ENCODE results near the gene NEK1. TPM values are rescaled to one million over a fixed set of nuclear protein-coding genes. Genes with fewer than 3 reads are reported as not detected.
"Not testable (repeated sequence)": the region's sequence is repeated elsewhere in the genome, so short reads cannot be mapped to it uniquely, and the experiment has no call there.

Gene NEK1
- total RNA-seq, 1 donor from 2014 or later, result 9.1 TPM

GRCh38 chr4:169626331-169627282 is 14.2 kb upstream of the NEK1 start:
- DNase-seq (ENCODE audit: low spot score), result no peak

GRCh38 chr4:169625886-169626285 is 13.5 kb upstream of the NEK1 start:
- DNase-seq (ENCODE audit: low spot score), result no peak

GRCh38 chr4:169624012-169624411 is 11.6 kb upstream of the NEK1 start:
- DNase-seq (ENCODE audit: low spot score), result not testable (repeated sequence)

- no peak for DNase-seq (ENCODE audit: low spot score)
Observed at GRCh38 chr4:169622566-169622965, 10.2 kb upstream of the NEK1 start.

GRCh38 chr4:169621731-169622492 is 9.5 kb upstream of the NEK1 start:
- no peak for DNase-seq (ENCODE audit: low spot score)

- no peak for DNase-seq (ENCODE audit: low spot score)
Observed at GRCh38 chr4:169620880-169621248, 8.5 kb upstream of the NEK1 start.

GRCh38 chr4:169619958-169620879 is 7.8 kb upstream of the NEK1 start, which contains the start of gene CLCN3:
CLCN3 (plus strand) TSS chr4:169620578; CDS start chr4:169635929, 15,351 bp downstream.
- DNase-seq (ENCODE audit: low spot score), result peak; percentile 100

- no peak for DNase-seq (ENCODE audit: low spot score)
Observed at GRCh38 chr4:169619518-169619957, 7.2 kb upstream of the NEK1 start.

- DNase-seq (ENCODE audit: low spot score), result no peak
Observed at GRCh38 chr4:169618986-169619385, 6.6 kb upstream of the NEK1 start.

GRCh38 chr4:169618286-169618685 is 5.9 kb upstream of the NEK1 start:
- DNase-seq (ENCODE audit: low spot score), result no peak

- DNase-seq (ENCODE audit: low spot score), result no peak
Observed at GRCh38 chr4:169617306-169617705, 4.9 kb upstream of the NEK1 start.

GRCh38 chr4:169616846-169617245 is 4.5 kb upstream of the NEK1 start:
- DNase-seq (ENCODE audit: low spot score), result no peak

- DNase-seq (ENCODE audit: low spot score), result no peak
Observed at GRCh38 chr4:169615467-169616106, 3.2 kb upstream of the NEK1 start.

- DNase-seq (ENCODE audit: low spot score), result no peak
Observed at GRCh38 chr4:169612871-169613859, 782 bp upstream of the NEK1 start.

- no peak for DNase-seq (ENCODE audit: low spot score)
Observed at GRCh38 chr4:169611157-169611556, 1.2 kb downstream of the NEK1 start.

- DNase-seq (ENCODE audit: low spot score), result no peak
Observed at GRCh38 chr4:169604903-169605331, 7.5 kb downstream of the NEK1 start.

- DNase-seq (ENCODE audit: low spot score), result no peak
Observed at GRCh38 chr4:169604131-169604900, 8.1 kb downstream of the NEK1 start.

GRCh38 chr4:169603312-169603711 is 9.1 kb downstream of the NEK1 start:
- no peak for DNase-seq (ENCODE audit: low spot score)
